CD1c-positive myeloid dendritic cell (primary cell): ENCODE results near the gene VWCE.
"Not testable (repeated sequence)": the region's sequence is repeated elsewhere in the genome, so short reads cannot be mapped to it uniquely, and the experiment has no call there.

Experiments
- DNase-seq: peaks from one replicate; pipeline ENCODE4 v3.0.0-alpha.2; 2016; ENCODE audit errors: extremely low spot score

The VWCE gene

DNA sequence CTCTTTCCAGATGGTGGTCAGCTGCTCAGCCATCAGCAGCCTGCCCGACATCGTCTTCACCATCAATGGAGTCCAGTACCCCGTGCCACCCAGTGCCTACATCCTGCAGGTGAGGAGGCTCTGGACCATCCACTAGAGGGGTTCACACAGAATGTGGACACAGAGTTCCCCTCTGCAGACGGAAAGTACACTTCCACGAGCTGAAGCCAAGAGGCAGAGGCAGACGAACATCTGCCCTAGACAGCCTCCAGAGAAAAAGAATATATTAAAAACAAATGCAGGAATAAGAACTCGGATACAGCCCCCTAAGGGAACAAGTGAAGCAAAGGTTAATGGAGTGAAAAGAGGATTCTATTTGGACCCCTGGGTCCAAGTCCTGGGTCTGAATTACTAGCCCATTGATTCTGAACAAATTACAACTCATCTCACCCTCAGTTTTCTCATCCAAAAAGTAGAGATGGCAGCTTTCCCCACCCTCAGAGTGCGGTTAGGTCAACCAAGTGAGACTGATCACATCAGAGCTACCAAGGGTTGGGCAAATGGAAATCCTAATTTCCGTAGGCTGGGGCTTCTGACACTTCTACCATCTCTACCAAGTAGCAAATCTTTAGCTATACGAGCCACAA lies 83.7 kb downstream of the VWCE start:
- not testable (repeated sequence) for DNase-seq

DNA sequence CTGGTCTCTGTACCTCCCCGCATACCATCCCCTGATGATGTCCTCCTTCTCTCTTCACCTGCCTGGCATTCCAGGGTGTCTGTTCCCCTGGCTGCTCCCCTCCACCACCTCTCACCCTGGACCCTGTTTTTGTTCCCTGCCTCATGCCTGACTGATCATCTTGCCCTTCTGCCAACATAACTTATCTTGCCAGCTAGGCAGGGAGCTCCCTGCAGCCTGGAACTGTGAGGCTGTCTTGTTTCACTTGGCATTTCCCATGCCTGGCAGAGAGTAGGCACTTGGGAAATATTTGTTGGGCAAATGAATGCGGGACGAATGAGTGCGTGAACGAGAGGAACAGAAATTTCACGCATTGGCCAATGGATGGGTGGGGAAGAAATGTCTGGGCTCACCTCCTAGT lies 84.5 kb downstream of the VWCE start:
- DNase-seq = not testable (repeated sequence)
